Activated CD4-positive, alpha-beta memory T cell treated with anti-CD3 and anti-CD28 coated beads for 36 hours (primary cell): ENCODE measurements around the gene MYO5B. TPM values are rescaled to one million over a fixed set of nuclear protein-coding genes. Genes with fewer than 3 reads are reported as not detected.

ENCODE experiments used
- CTCF ChIA-PET: fragments of 350-600 bp; sonication (Branson Sonifier 250); formaldehyde crosslinking; loops from one replicate; lab custom pipeline; 2021; ENCODE audit warnings: antibody characterized with exemption, inconsistent platforms; lab: Charles Lee
- POLR2A ChIA-PET: fragments of 350-600 bp; sonication (Branson Sonifier 250); formaldehyde crosslinking; loops from one replicate; lab custom pipeline; 2021; ENCODE audit warnings: antibody characterized with exemption; lab: Charles Lee
- DNase-seq: peaks from one replicate; pipeline ENCODE4 v3.0.0-alpha.2; 2020
- H3K27ac Mint-ChIP-seq: one replicate; pipeline ENCODE4 v1.8.0; 2021; ENCODE audit warnings: mixed read lengths
- H3K27me3 Mint-ChIP-seq: one replicate; pipeline ENCODE4 v1.8.0; 2021; ENCODE audit warnings: mixed read lengths
- H3K36me3 Mint-ChIP-seq: one replicate; pipeline ENCODE4 v1.8.0; 2021; ENCODE audit warnings: mixed read lengths
- H3K4me1 Mint-ChIP-seq: one replicate; pipeline ENCODE4 v1.8.0; 2021; ENCODE audit warnings: low read depth, mixed read lengths
- H3K4me3 Mint-ChIP-seq: one replicate; pipeline ENCODE4 v1.8.0; 2021; ENCODE audit warnings: mild to moderate bottlenecking, mixed read lengths
- H3K9me3 Mint-ChIP-seq: one replicate; pipeline ENCODE4 v1.8.0; 2021; ENCODE audit warnings: mixed read lengths
- intact Hi-C: fragments of 100-400 bp; cut with micrococcal nuclease; formaldehyde crosslinking; loops from one replicate; pipeline ENCODE4 v1.15.1; 2023
- total RNA-seq, 2 experiments: library from RNA; stranded (reverse); gene quantifications; one replicate each; pipeline ENCODE4 v1.2.3, GENCODE V29; 2021

The MYO5B gene
- total RNA-seq, 2 experiments from 2014 or later, result 0.02 to 0.21 TPM

DNA sequence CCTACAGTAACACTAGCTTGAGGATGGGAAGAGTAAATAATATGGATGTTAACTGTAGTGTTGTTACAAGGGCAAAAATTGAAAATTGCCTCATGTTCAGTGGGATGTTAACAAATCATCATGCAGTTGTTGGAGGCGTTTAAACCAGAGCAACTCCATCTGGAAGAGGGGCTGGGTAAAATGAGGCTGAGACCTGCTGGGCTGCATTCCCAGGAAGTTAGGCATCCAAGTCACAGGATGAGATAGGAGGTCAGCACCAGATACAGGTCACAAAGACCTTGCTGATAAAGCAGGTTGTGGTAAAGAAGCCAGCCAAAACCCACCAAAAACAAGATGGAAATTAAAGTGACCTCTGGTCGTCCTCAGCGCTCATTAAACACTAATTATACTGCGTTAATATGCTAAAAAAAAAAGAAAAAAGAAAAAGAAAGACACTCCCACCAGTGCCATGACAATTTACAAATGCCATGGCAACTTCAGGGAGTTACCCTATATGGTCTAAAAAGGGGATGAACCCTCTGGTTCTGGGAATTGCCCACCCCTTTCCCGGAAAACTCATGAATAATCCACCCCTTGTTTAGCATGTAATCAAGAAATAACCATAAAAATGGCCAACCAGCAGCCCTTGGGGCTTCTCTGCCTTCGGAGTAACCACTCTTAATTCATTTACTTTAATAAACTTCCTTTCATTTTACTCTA lies 101.4 kb downstream of the MYO5B start:
- no peaks in the 10 kb centered on the region for H3K4me1 Mint-ChIP-seq
- peaks cover 10% of the 10 kb centered on the region for H3K27me3 Mint-ChIP-seq
- ChIA-PET CTCF (no interaction called here), POLR2A (no interaction called here)
- intact Hi-C loops, result no loop called here
- DNase-seq, result no peak
- H3K36me3 Mint-ChIP-seq, result no peaks in the 10 kb centered on the region
- H3K27ac Mint-ChIP-seq, result no peak overlapping the region
- no peaks in the 10 kb centered on the region for H3K9me3 Mint-ChIP-seq
- no peak overlapping the region for H3K4me3 Mint-ChIP-seq

DNA sequence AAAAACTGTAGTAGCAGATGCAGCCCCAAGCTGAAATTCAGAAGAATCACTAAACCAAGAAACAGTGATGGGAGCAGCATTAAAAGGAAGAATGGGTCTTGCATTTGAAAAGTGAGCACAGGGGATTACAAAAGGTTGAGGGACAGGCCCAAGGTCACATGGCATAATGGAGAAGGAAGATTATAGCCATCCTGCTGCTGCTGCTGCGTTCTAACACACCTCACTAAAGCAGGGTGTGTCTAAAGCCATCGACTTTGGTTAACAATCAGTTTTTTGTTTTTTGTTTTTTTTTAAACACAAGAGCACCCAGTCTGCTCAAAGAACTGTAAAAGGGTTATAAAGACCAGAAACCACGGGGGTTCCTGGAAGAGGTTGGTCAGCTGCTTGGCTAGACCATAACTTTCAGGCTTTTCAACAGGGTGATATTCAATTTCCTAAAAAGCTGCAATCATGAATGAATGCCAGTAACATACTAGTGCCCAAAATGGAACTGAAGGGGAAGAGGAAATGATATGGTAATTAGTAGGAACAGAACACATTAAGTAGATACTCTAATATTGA lies 102.6 kb downstream of the MYO5B start:
- Mint-ChIP-seq H3K4me3 (no peak overlapping the region), H3K9me3 (no peaks in the 10 kb centered on the region), H3K27ac (no peak overlapping the region), H3K36me3 (no peaks in the 10 kb centered on the region), H3K27me3 (peaks cover 14% of the 10 kb centered on the region), H3K4me1 (no peaks in the 10 kb centered on the region)
- CTCF ChIA-PET, result no interaction called here
- intact Hi-C loops, result no loop called here
- POLR2A ChIA-PET, result no interaction called here
- no peak for DNase-seq

DNA sequence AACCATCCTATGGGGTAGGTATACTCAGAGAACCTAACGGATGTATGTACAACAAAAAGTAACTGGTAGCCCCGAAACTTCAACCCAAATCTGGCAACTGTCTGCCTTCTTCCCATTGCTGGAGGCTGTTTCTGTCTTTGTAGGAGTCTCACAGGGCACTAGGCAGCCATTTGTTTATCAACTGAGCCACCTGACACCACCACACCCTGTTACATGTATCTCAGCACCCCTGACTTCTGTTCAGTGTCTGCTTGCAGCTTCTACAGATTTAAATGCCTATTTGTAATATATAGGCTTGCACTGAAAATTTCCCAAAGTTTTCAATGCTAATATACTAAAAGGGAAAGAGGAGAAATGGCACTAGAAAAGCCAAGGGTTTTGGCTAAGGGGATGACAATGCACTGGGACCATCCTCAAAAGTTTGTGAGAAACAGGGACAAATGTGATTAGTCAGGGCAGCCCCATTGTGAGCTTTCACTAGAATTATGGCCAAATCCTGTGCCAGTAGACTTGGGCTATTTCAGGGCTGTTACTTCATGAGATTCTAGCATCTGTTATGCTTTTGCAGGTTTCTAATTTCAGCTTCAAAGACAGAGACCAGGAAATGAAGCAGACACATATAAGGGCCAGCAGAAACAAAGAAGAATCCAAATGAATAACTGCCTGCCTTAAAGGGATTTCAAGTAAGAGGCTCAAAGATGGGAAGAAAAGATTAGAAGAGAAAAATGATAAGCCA lies 103.3 kb downstream of the MYO5B start:
- H3K9me3 Mint-ChIP-seq, result no peaks in the 10 kb centered on the region
- CTCF ChIA-PET, result no interaction called here

GRCh38 chr18:50090370-50091312 lies 104.3 kb downstream of the MYO5B start:
- Mint-ChIP-seq H3K4me1 (no peaks in the 10 kb centered on the region), H3K27ac (no peak overlapping the region), H3K4me3 (no peak overlapping the region), H3K36me3 (no peaks in the 10 kb centered on the region), H3K27me3 (peaks cover 12% of the 10 kb centered on the region), H3K9me3 (no peaks in the 10 kb centered on the region)
- intact Hi-C loops, result no loop called here
- ChIA-PET CTCF (no interaction called here), POLR2A (no interaction called here)
- DNase-seq, result no peak

More for the DNA sequence above, 103.3 kb downstream of the MYO5B start:
- DNase-seq, result no peak
- Mint-ChIP-seq H3K4me3 (no peak overlapping the region), H3K4me1 (no peaks in the 10 kb centered on the region), H3K27ac (no peak overlapping the region), H3K27me3 (peaks cover 11% of the 10 kb centered on the region), H3K36me3 (no peaks in the 10 kb centered on the region)
- POLR2A ChIA-PET, result no interaction called here
- intact Hi-C loops, result no loop called here

DNA sequence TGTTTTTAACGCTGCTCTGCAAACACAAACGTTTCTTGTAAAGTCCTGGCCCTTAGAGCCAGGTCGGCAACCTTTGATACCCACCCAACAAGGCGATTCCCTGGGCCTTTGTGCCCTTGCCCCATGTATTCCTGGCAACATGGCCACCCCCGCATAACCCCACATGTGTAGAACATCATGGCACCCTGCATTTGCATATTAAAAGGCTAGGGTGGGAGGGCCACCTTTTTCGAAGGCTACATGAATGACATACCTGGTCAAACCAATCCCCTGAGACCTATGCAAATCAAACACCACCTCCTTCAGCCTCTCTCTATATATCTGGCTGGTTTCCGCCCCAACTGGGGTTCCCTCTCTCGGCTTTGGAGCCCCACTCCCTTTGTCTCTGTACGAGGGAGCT lies 105.2 kb downstream of the MYO5B start:
- H3K27me3 Mint-ChIP-seq, result peaks cover 12% of the 10 kb centered on the region
- no peak overlapping the region for H3K27ac Mint-ChIP-seq
- no peaks in the 10 kb centered on the region for H3K36me3 Mint-ChIP-seq
- ChIA-PET POLR2A (no interaction called here), CTCF (no interaction called here)
- no peaks in the 10 kb centered on the region for H3K4me1 Mint-ChIP-seq
- H3K4me3 Mint-ChIP-seq, result no peak overlapping the region
- no peaks in the 10 kb centered on the region for H3K9me3 Mint-ChIP-seq
- no peak for DNase-seq
- intact Hi-C loops, result no loop called here

- intact Hi-C loops, result no loop called here
- ChIA-PET CTCF (no interaction called here), POLR2A (no interaction called here)
- H3K27ac Mint-ChIP-seq, result no peak overlapping the region
- no peaks in the 10 kb centered on the region for H3K36me3 Mint-ChIP-seq
- no peaks in the 10 kb centered on the region for H3K4me1 Mint-ChIP-seq
- peaks cover 17% of the 10 kb centered on the region for H3K27me3 Mint-ChIP-seq
- no peak overlapping the region for H3K4me3 Mint-ChIP-seq
- no peaks in the 10 kb centered on the region for H3K9me3 Mint-ChIP-seq
- no peak for DNase-seq
Measured at GRCh38 chr18:50083708-50084107, 111.2 kb downstream of the MYO5B start.

DNA sequence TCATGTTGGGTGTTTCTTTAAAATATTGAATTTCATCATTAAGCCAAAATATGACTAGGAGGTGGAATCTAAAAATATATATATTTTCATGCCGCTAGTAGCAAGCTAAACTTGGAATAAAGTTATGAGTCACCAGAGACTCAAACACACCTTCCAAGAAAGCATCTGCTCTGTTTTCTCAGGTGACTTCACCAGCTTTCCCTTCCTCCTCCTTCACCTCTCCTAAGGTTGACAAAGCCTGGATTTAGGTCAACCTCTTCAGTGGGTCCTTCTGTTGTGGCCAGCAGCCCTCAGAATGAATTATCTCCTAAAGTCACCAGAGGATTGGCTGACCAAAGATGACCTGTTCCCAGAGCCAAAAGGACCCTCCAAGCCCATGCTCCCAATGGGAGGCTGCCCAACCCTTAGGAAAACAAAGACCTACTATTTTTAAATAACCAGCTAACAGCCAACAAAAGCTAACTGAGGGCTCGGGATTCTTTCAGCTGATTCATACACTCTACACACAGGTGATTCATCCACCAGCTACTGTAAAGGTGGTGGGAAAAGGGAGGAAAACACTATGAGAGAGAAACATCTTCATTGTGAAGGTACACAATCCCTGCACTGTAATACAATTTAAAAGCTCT lies 113.9 kb downstream of the MYO5B start:
- ChIA-PET CTCF (no interaction called here), POLR2A (no interaction called here)
- no peak for DNase-seq
- H3K27ac Mint-ChIP-seq, result no peak overlapping the region
- H3K27me3 Mint-ChIP-seq, result peaks cover 12% of the 10 kb centered on the region
- no peak overlapping the region for H3K4me3 Mint-ChIP-seq
- H3K36me3 Mint-ChIP-seq, result no peaks in the 10 kb centered on the region
- H3K9me3 Mint-ChIP-seq, result no peaks in the 10 kb centered on the region
- intact Hi-C loops, result no loop called here
- H3K4me1 Mint-ChIP-seq, result peaks cover 2% of the 10 kb centered on the region

DNA sequence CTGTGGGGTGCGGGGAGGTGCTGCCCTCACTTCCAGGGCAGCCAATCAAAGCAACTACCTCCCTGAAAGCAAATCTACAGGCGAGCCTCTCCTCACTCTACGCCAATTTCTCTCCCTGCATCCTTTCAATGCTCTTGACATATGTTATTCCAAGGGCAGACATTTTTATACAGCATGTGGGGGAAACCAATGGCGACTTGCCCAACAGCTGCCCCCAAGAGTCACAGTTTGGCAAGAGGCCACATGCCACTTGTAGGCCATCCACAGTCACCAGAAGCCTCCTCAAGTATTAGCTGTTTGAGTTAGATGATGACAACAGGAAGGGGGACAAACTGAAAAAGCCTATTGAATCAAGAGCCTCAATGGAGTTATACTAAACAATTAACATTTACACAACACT lies 114.6 kb downstream of the MYO5B start:
- intact Hi-C loops, result no loop called here
- Mint-ChIP-seq H3K4me3 (no peak overlapping the region), H3K9me3 (no peaks in the 10 kb centered on the region), H3K27me3 (peaks cover 12% of the 10 kb centered on the region), H3K4me1 (peaks cover 2% of the 10 kb centered on the region), H3K36me3 (no peaks in the 10 kb centered on the region), H3K27ac (no peak overlapping the region)
- POLR2A ChIA-PET, result no interaction called here
- DNase-seq, result no peak
- CTCF ChIA-PET, result no interaction called here

DNA sequence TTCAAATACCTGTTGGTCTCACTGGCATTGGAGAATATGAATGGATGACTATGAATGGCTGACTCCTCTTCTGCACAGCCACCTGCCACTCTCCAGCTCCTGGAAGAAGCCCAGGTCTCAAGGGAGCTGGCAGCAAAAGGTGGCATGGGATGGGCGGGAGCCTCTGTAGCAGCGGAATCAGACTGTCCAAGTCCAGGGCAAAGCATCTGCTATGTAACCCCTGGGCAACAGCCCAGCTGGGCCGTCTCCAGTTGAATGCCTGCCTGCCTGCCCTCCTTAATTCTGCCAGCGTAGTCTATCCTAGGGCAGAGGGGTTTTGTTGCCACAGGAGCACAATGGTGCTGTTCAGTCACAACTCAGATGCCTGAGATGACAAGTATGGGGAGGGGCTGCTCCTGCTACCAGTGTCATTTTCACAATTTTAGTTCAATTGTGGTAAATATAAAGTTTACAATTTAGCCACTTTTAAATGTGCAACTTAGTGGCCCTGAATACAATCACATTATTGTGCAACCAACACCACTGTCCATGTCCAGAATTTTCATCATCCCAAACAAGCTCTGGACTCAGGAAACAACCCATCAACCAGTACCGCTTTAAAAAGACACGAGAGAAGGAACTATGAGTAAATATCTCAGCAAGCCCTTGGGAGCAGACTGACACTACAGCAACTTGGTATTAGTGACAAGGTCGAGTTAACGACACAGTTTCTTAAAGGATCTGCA lies 115.2 kb downstream of the MYO5B start:
- peaks cover 2% of the 10 kb centered on the region for H3K4me1 Mint-ChIP-seq
- no peak for DNase-seq
- H3K9me3 Mint-ChIP-seq, result no peaks in the 10 kb centered on the region
- no peak overlapping the region for H3K27ac Mint-ChIP-seq
- H3K36me3 Mint-ChIP-seq, result no peaks in the 10 kb centered on the region
- H3K27me3 Mint-ChIP-seq, result peaks cover 12% of the 10 kb centered on the region
- no peak overlapping the region for H3K4me3 Mint-ChIP-seq
- POLR2A ChIA-PET, result no interaction called here
- CTCF ChIA-PET, result no interaction called here
- intact Hi-C loops, result no loop called here

GRCh38 chr18:50076277-50076676 lies 118.7 kb downstream of the MYO5B start:
- no peak overlapping the region for H3K4me3 Mint-ChIP-seq
- intact Hi-C loops, result no loop called here
- POLR2A ChIA-PET, result no interaction called here

DNA sequence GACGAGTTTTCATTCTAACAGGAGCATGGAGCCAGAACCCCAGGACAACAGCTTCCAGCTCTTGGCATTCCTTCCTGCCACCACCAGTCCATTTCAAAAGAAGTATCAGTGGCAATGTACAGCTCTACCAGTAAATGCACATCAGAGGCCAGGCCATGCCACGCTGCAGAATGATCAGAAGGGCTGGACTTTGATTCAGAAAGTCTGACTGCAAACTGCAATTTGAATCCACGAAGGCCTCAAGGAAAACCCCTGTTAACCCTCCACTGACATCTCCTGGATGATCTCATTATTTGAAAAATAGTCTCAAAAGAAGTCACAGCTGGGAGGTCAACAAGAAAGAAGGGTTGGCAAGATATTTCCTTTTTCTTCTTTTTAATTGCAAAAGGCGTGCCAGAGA lies 119.2 kb downstream of the MYO5B start:
- Mint-ChIP-seq H3K4me1 (peaks cover 2% of the 10 kb centered on the region), H3K9me3 (no peaks in the 10 kb centered on the region)

More at GRCh38 chr18:50076277-50076676, 118.7 kb downstream of the MYO5B start:
- DNase-seq, result no peak
- CTCF ChIA-PET, result no interaction called here
- Mint-ChIP-seq H3K4me1 (peaks cover 2% of the 10 kb centered on the region), H3K27ac (no peak overlapping the region), H3K9me3 (no peaks in the 10 kb centered on the region), H3K27me3 (peaks cover 17% of the 10 kb centered on the region), H3K36me3 (no peaks in the 10 kb centered on the region)

More for the DNA sequence above, 119.2 kb downstream of the MYO5B start:
- DNase-seq, result no peak
- Mint-ChIP-seq H3K27me3 (peaks cover 17% of the 10 kb centered on the region), H3K27ac (no peak overlapping the region), H3K36me3 (no peaks in the 10 kb centered on the region), H3K4me3 (no peak overlapping the region)
- intact Hi-C loops, result no loop called here
- ChIA-PET POLR2A (no interaction called here), CTCF (no interaction called here)
